MCF 10A (cell line): ENCODE results near the gene ZBTB7A. TPM values are rescaled to one million over a fixed set of nuclear protein-coding genes. Genes with fewer than 3 reads are reported as not detected.
A peak's percentile ranks its signal among the peaks of the same experiment; 100 is the strongest.

Source experiments
- BruUV-seq: library from RNA; stranded (reverse); fragments of 400-500 nt; replicated peaks from 2 replicates; lab custom pipeline; 2021; lab: Mats Ljungman, UMichigan
- CTCF ChIA-PET: fragments of 300-600 bp; sonication (Branson Sonifier 250); formaldehyde crosslinking; extraction: SDS; loops from one replicate; lab custom pipeline; 2021; ENCODE audit warnings: antibody characterized with exemption, inconsistent platforms; lab: Yijun Ruan, JAX
- POLR2A ChIA-PET: fragments of 300-600, 350-650 bp; sonication (Branson Sonifier 250); formaldehyde crosslinking; extraction: SDS; loops from one replicate; lab custom pipeline; 2020; ENCODE audit warnings: antibody characterized with exemption, inconsistent platforms; lab: Yijun Ruan, JAX
- DNase-seq: peaks from one replicate; pipeline ENCODE4 v3.0.0-alpha.2; 2018; ENCODE audit not compliant: unreplicated experiment
- H3K27ac Mint-ChIP-seq: one replicate; pipeline ENCODE4 v1.8.0; 2022; ENCODE audit warnings: mild to moderate bottlenecking, low read depth, mixed read lengths; ENCODE audit not compliant: unreplicated experiment
- H3K27me3 Mint-ChIP-seq: one replicate; pipeline ENCODE4 v1.8.0; 2022; ENCODE audit warnings: mixed read lengths; ENCODE audit not compliant: insufficient read depth, unreplicated experiment
- H3K36me3 Mint-ChIP-seq: one replicate; pipeline ENCODE4 v1.8.0; 2022; ENCODE audit warnings: mild to moderate bottlenecking, moderate library complexity, mixed read lengths; ENCODE audit not compliant: insufficient read depth, unreplicated experiment
- H3K4me1 Mint-ChIP-seq: one replicate; pipeline ENCODE4 v1.8.0; 2022; ENCODE audit warnings: mixed read lengths; ENCODE audit not compliant: insufficient read depth, unreplicated experiment
- H3K4me3 Mint-ChIP-seq: one replicate; pipeline ENCODE4 v1.8.0; 2022; ENCODE audit warnings: mild to moderate bottlenecking, moderate library complexity, mixed read lengths; ENCODE audit not compliant: unreplicated experiment
- H3K9me3 Mint-ChIP-seq: one replicate; pipeline ENCODE4 v1.8.0; 2022; ENCODE audit warnings: mixed read lengths; ENCODE audit not compliant: unreplicated experiment
- CTCF ChIP-seq: fragments of 200-600 bp; IDR thresholded peaks from one replicate; pipeline ENCODE4 v1.8.0; 2022; ENCODE audit warnings: antibody characterized with exemption, mild to moderate bottlenecking; ENCODE audit not compliant: unreplicated experiment
- intact Hi-C: fragments of 100-400 bp; cut with micrococcal nuclease; formaldehyde crosslinking; loops from 2 replicates; pipeline ENCODE4 v1.14.1; 2022
- total RNA-seq: library from RNA; stranded (reverse); gene quantifications from 2 replicates; pipeline ENCODE4 v1.2.3, GENCODE V29; 2022

The ZBTB7A gene
- total RNA-seq, 1 experiment from 2014 or later = 35.1 TPM

GRCh38 chr19:4053423-4054324 lies 13.0 kb downstream of the ZBTB7A start:
- no peaks in the 10 kb centered on the region for H3K27me3 Mint-ChIP-seq
- CTCF ChIA-PET = no interaction called here
- peaks cover 41% of the 10 kb centered on the region for H3K4me1 Mint-ChIP-seq
- BruUV-seq = no TSS peak
- intact Hi-C loops = loop anchor here (5.0 kb wide), 1 partner anchor 46 kb away; the partner anchor contains the start of gene PIAS4
- TF ChIP-seq CTCF = no peak
- POLR2A ChIA-PET = no interaction called here
- no peaks in the 10 kb centered on the region for H3K9me3 Mint-ChIP-seq
- peaks cover 87% of the 10 kb centered on the region for H3K36me3 Mint-ChIP-seq
- no peak for DNase-seq
- H3K27ac Mint-ChIP-seq = no peak overlapping the region
- peak overlapping the region; percentile 56 for H3K4me3 Mint-ChIP-seq

- H3K27me3 Mint-ChIP-seq = no peaks in the 10 kb centered on the region
- no peak for TF ChIP-seq CTCF
- ChIA-PET POLR2A (interaction anchor here (0.9 to 1.1 kb wide), 3 partner anchors 8 to 11 kb away, joined by 4 to 6 read pairs (median 5); no protein-coding TSS in a partner anchor), CTCF (interaction anchor here (0.6 kb wide), 1 partner anchor 10 kb away, joined by 3 read pairs; no protein-coding TSS in a partner anchor)
- H3K36me3 Mint-ChIP-seq = peaks cover 89% of the 10 kb centered on the region
- no TSS peak for BruUV-seq
- intact Hi-C loops = loop anchor here (1.0 to 5.0 kb wide), 2 partner anchors 8 to 46 kb away; partner anchors contain the start of gene PIAS4
- H3K27ac Mint-ChIP-seq = peak overlapping the region; percentile 78
- peak; percentile 60 for DNase-seq
- peaks cover 41% of the 10 kb centered on the region for H3K4me1 Mint-ChIP-seq
- peak overlapping the region; percentile 56 for H3K4me3 Mint-ChIP-seq
- no peaks in the 10 kb centered on the region for H3K9me3 Mint-ChIP-seq
Measured at GRCh38 chr19:4052993-4053422, 13.7 kb downstream of the ZBTB7A start.

GRCh38 chr19:4052114-4052992 lies 14.3 kb downstream of the ZBTB7A start:
- CTCF ChIA-PET = interaction anchor here (0.6 kb wide), 3 partner anchors 9 to 417 kb away, joined by 3 to 5 read pairs (median 4); no protein-coding TSS in a partner anchor
- intact Hi-C loops = loop anchor here (1.0 to 5.0 kb wide), 2 partner anchors 9 to 45 kb away; partner anchors contain the start of gene PIAS4
- no TSS peak for BruUV-seq
- no peak for TF ChIP-seq CTCF
- H3K36me3 Mint-ChIP-seq = peaks cover 89% of the 10 kb centered on the region
- peaks cover 35% of the 10 kb centered on the region for H3K4me1 Mint-ChIP-seq
- H3K27ac Mint-ChIP-seq = peak overlapping the region; percentile 78
- H3K4me3 Mint-ChIP-seq = peak overlapping the region; percentile 56
- DNase-seq = peak; percentile 85
- no peaks in the 10 kb centered on the region for H3K9me3 Mint-ChIP-seq
- H3K27me3 Mint-ChIP-seq = no peaks in the 10 kb centered on the region
- POLR2A ChIA-PET = interaction anchor here (0.8 to 1.1 kb wide), 9 partner anchors 9 to 67 kb away, joined by 3 to 6 read pairs (median 4); partner anchors contain the start of gene EEF2
